Gastroesophageal sphincter (tissue), 3 donors: ENCODE measurements around the gene ANXA1.

Experiments
- CTCF ChIP-seq, 4 experiments: fragments of 200-600 bp in 2 of 4; fragments of 450-650 bp in 2 of 4; sonication (generic) in 1 of 4; IDR thresholded peaks; one replicate each; pipeline ENCODE4 v1.5.1; 2017 to 2019; ENCODE audit warnings: antibody characterized with exemption in 4 of 4, mild to moderate bottlenecking in 2 of 4, moderate library complexity in 2 of 4
- POLR2A ChIP-seq, 2 donors: fragments of 450-650 bp; IDR thresholded peaks; one replicate each; pipeline ENCODE4 v1.6.1; 2017; ENCODE audit warnings: antibody characterized with exemption in 2 of 2, mild to moderate bottlenecking in 2 of 2, moderate library complexity in 1 of 2
- POLR2AphosphoS5 ChIP-seq: sonication (generic); formaldehyde crosslinking; IDR thresholded peaks from one replicate; pipeline ENCODE4 v1.6.1; 2017; ENCODE audit warnings: antibody characterized with exemption

DNA sequence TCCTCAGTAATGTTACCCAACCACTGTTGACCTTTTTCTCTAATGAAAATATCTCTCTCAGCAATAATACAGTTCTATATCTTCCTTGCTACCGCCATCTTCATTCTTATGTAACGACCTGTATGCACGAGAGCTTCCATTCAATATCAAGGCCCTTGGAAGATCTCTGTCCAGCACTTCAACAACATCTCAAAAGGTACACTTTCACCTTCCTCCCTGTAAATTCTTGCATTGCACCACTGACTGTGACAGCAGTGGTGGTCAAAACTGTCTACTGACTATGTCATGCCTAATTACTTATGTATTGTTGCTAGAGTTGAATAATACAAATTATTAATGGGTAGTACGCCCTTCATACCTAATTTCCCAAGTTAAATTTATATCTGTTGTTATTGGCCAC lies 53.3 kb downstream of the ANXA1 start:
- TF ChIP-seq CTCF (IDR thresholded peaks at IDR 0.05) = no peak
- TF ChIP-seq POLR2A (IDR thresholded peaks at IDR 0.05) = no peak
- no peak for TF ChIP-seq POLR2AphosphoS5
